ENCODE measurements around the gene ELAC2.
A peak's percentile ranks its signal among the peaks of the same experiment; 100 is the strongest.

Gene ELAC2

DNA sequence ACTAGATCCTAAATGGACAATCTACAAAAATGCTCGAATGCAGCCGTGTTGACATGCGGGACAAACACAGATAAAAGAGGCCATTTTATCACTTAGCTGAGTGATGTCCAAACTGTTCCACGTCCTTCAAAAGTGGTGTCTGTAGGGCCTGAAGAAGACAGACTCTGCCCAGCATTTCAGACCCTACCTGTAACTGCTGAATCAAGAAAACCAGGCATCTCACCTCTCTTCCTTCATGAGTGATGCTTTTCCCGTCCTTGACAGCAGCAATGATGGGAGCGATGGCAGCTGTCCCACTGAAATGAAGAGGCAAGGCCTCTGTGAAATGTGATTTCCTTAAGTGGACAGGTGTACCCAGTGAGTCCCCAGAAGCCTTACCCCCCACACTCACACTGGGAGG, 12.3 kb downstream of the ELAC2 start:
- no peak overlapping the region for H3K4me3 ChIP-seq (ENCODE audit: control insufficient read depth, low read depth, low read length)
- TF ChIP-seq, protein P1, sequence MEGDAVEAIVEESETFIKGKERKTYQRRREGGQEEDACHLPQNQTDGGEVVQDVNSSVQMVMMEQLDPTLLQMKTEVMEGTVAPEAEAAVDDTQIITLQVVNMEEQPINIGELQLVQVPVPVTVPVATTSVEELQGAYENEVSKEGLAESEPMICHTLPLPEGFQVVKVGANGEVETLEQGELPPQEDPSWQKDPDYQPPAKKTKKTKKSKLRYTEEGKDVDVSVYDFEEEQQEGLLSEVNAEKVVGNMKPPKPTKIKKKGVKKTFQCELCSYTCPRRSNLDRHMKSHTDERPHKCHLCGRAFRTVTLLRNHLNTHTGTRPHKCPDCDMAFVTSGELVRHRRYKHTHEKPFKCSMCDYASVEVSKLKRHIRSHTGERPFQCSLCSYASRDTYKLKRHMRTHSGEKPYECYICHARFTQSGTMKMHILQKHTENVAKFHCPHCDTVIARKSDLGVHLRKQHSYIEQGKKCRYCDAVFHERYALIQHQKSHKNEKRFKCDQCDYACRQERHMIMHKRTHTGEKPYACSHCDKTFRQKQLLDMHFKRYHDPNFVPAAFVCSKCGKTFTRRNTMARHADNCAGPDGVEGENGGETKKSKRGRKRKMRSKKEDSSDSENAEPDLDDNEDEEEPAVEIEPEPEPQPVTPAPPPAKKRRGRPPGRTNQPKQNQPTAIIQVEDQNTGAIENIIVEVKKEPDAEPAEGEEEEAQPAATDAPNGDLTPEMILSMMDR (conservative IDR thresholded peaks at IDR 0.05; ENCODE audit: control insufficient read depth, insufficient read depth, low read depth, low read length) = no peak
- no peak for DNase-seq (ENCODE audit: low read depth)

DNA sequence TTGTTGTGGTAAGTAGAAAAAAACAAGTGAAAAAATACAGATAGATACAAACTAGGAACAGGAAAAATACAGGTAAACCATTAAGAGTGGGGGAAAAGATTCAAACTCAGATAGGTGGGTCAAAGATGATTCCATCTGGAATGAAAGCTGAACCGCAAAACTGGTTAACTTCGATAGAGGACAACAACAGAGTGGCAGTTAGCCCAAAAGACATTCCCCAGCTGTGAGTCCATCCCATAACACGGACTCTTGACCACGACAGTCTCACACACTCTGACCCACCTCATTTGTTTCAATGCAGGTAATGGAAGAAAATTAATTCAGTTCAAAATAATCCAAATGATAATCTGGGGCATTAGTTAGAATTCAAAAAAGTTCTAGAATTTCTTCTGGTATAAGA, 13.5 kb downstream of the ELAC2 start:
- TF ChIP-seq, protein P1 (conservative IDR thresholded peaks at IDR 0.05; ENCODE audit: control insufficient read depth, insufficient read depth, low read depth, low read length) = no peak
- no peak for DNase-seq (ENCODE audit: low read depth)
- no peak overlapping the region for H3K4me3 ChIP-seq (ENCODE audit: control insufficient read depth, low read depth, low read length)

DNA sequence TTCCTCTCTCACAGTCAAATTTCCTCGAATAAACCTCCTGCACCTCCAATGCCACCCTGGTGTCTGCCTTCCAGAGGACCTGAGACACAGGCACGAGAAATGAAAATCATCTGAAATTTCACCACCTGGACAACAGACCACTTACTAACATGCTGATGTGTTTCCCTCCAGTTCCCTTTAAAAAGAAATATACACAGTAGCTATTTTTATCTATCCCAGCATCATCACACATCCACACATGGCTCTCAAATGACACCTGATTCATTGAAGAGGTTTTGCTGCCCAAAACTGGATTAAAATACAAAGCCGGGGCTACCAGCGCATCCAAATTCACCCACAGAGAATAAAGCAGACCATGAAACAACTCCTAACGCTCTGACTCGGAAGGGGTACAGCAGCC, 13.9 kb downstream of the ELAC2 start:
- H3K4me3 ChIP-seq (ENCODE audit: control insufficient read depth, low read depth, low read length) = no peak overlapping the region
- TF ChIP-seq, protein P1 (conservative IDR thresholded peaks at IDR 0.05; ENCODE audit: control insufficient read depth, insufficient read depth, low read depth, low read length) = no peak
- DNase-seq (ENCODE audit: low read depth) = no peak

DNA sequence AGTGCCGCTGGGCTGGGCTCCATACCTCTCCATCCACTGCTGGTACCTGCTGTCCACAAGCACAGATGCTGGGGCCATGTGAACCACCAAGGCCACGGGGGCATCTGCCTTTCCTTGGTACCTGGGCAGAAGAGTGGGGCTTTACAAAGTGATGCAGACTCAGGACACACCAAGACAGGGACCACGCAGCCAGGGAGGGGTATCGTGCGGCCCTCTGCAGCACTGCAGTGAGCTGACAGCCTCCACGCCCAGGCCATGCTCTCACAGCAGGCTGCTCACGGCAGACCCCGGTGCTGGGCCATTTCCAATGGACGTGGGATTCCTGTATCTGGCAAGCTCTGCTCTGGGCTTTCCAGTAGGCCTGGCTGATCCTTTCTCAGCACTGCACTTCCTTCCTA, 14.4 kb downstream of the ELAC2 start:
- DNase-seq (ENCODE audit: low read depth) = no peak
- H3K4me3 ChIP-seq (ENCODE audit: control insufficient read depth, low read depth, low read length) = no peak overlapping the region
- TF ChIP-seq, protein P1 (conservative IDR thresholded peaks at IDR 0.05; ENCODE audit: control insufficient read depth, insufficient read depth, low read depth, low read length) = no peak

DNA sequence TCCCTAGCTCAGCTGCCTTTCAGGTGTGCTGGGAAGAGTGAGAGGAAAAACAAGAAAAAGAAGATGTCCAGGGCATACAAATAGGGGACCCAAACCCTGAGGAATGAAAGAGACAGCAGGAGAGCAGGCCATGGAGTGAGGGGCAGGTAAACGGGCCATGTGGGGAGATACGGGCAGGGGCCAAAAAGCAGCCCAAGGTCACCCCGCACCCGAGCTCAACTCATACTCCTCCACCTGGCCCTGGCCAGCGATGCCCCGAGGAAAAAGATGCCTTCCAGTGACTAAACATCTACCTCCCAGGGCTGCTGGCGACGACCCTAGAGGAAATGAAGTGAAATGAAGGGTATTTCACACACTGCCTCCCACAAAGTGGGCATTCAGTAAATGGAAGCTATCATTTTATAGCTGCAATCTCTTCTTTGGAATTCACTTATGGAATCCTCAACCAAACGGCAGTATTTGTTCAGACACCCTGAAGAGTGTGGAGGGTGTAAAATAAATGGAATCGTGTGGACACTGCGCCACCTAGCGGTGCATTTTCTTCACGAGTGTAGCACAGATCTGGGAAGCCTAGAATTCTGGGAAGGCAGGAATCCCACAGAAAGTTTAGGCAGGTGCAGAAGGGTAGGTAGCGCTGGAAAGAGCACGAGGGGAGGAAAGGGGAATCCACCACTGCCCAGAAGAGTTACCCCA, 14.9 kb downstream of the ELAC2 start:
- no peak overlapping the region for H3K4me3 ChIP-seq (ENCODE audit: control insufficient read depth, low read depth, low read length)
- DNase-seq (ENCODE audit: low read depth) = peak; percentile 79
- TF ChIP-seq, protein P1 (conservative IDR thresholded peaks at IDR 0.05; ENCODE audit: control insufficient read depth, insufficient read depth, low read depth, low read length) = peak; percentile 83

DNA sequence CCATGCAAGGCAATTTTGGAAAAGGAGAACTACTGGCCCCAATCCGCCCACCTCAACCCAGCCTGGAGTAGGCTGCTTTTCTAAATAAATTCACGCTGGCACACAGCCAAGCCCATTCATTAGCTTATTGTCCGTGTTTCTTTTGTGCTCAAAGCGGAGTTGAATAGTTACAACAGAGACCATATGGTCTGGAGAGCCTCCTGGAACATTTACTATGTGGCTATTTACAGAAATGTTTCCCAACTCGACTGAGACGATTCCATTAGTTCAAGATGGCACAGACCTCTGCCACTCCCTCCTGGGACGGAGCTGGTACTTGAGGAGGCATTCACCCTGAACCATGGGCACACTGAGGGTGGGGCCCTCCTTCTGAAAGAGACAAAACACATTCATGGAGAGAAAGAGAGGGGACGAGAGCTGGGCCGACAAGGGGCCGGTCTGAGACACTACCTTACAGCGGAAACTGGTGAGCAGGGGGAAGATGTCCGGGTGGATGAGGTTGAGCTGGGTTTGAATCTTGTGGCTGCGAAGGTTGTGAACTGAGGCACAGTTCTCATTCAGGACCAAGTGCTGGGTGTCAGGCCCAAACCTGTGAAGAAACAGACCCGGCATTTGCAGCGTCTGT, 15.7 kb downstream of the ELAC2 start:
- H3K4me3 ChIP-seq (ENCODE audit: control insufficient read depth, low read depth, low read length) = no peak overlapping the region
- TF ChIP-seq, protein P1 (conservative IDR thresholded peaks at IDR 0.05; ENCODE audit: control insufficient read depth, insufficient read depth, low read depth, low read length) = no peak
- no peak for DNase-seq (ENCODE audit: low read depth)
